GM23338 (cell line): Measurements from ENCODE around the gene PEX19. TPM values are rescaled to one million over a fixed set of nuclear protein-coding genes. Genes with fewer than 3 reads are reported as not detected.

Source experiments
- ATAC-seq: fragments of 200-7000 bp; cut with Tn5 transposase; 3 replicates; pipeline ENCODE4 v1.9.1; 2020
- DNase-seq: peaks from one replicate; pipeline ENCODE4 v3.0.0-alpha.2; 2015; ENCODE audit warnings: low spot score
- H2AFZ ChIP-seq: fragments of 200-600 bp; sonication (generic); 2 replicates; pipeline ENCODE4 v1.8.0; 2016; ENCODE audit warnings: antibody characterized with exemption, mild to moderate bottlenecking, moderate library complexity
- H3F3A ChIP-seq: fragments of 200-600 bp; sonication (generic); replicated peaks from 2 replicates; pipeline ENCODE4 v1.8.0; 2017; ENCODE audit warnings: antibody characterized with exemption, mixed run types, low read depth
- H3K27ac ChIP-seq: fragments of 200-600 bp; sonication (generic); 2 replicates; pipeline ENCODE4 v1.6.1; 2016; ENCODE audit warnings: low read depth
- H3K27me3 ChIP-seq: fragments of 200-600 bp; sonication (generic); 2 replicates; pipeline ENCODE4 v1.8.0; 2016; ENCODE audit warnings: mild to moderate bottlenecking, mixed run types, moderate library complexity; ENCODE audit not compliant: insufficient read depth
- H3K36me3 ChIP-seq: fragments of 200-600 bp; sonication (generic); 2 replicates; pipeline ENCODE4 v1.8.0; 2016; ENCODE audit warnings: mild to moderate bottlenecking; ENCODE audit not compliant: insufficient read depth
- H3K4me1 ChIP-seq: fragments of 200-600 bp; sonication (generic); 2 replicates; pipeline ENCODE4 v1.8.0; 2016; ENCODE audit warnings: mild to moderate bottlenecking, moderate library complexity; ENCODE audit not compliant: insufficient read depth
- H3K4me2 ChIP-seq: fragments of 200-600 bp; sonication (generic); 2 replicates; pipeline ENCODE4 v1.7.1; 2017; ENCODE audit warnings: mixed run types
- H3K4me3 ChIP-seq: fragments of 200-600 bp; sonication (generic); 2 replicates; pipeline ENCODE4 v1.6.1; 2016; ENCODE audit warnings: mixed run types
- H3K79me2 ChIP-seq: fragments of 200-600 bp; sonication (generic); replicated peaks from 2 replicates; pipeline ENCODE4 v1.8.0; 2017; ENCODE audit warnings: mild to moderate bottlenecking; ENCODE audit not compliant: insufficient read depth
- H3K9me2 ChIP-seq: fragments of 200-600 bp; sonication (generic); 2 replicates; pipeline ENCODE4 v1.8.0; 2017; ENCODE audit not compliant: insufficient read depth
- H4K20me1 ChIP-seq: fragments of 200-600 bp; sonication (generic); replicated peaks from 2 replicates; pipeline ENCODE4 v1.8.0; 2017; ENCODE audit warnings: mild to moderate bottlenecking; ENCODE audit not compliant: insufficient read depth
- H3K27ac Mint-ChIP-seq: 2 replicates; pipeline ENCODE4 v1.8.0; 2020; ENCODE audit warnings: inconsistent platforms, mild to moderate bottlenecking, moderate library complexity, mixed read lengths
- H3K27me3 Mint-ChIP-seq: 3 replicates; pipeline ENCODE4 v1.8.0; 2022; ENCODE audit warnings: low read depth, mild to moderate bottlenecking, moderate library complexity, mixed read lengths, inconsistent platforms; ENCODE audit not compliant: insufficient read depth, poor library complexity
- H3K36me3 Mint-ChIP-seq: 3 replicates; pipeline ENCODE4 v1.8.0; 2021; ENCODE audit warnings: low read depth, mild to moderate bottlenecking, inconsistent platforms, moderate library complexity, mixed read lengths
- H3K4me1 Mint-ChIP-seq: 3 replicates; pipeline ENCODE4 v1.8.0; 2020; ENCODE audit warnings: mild to moderate bottlenecking, inconsistent platforms, mixed read lengths
- H3K4me3 Mint-ChIP-seq: 3 replicates; pipeline ENCODE4 v1.8.0; 2021; ENCODE audit warnings: moderate library complexity, mild to moderate bottlenecking, inconsistent platforms, mixed read lengths
- H3K9me3 Mint-ChIP-seq: 3 replicates; pipeline ENCODE4 v1.8.0; 2020; ENCODE audit warnings: moderate library complexity, mild to moderate bottlenecking, inconsistent platforms, mixed read lengths
- CREB1 ChIP-seq: fragments of 250-450 bp; sonication (Bioruptor Pico); IDR thresholded peaks from 2 replicates; pipeline ENCODE4 v1.5.0; 2020; ENCODE audit warnings: low read depth, mild to moderate bottlenecking, moderate library complexity
- CTCF ChIP-seq, 2 experiments: fragments of 200-600 bp in 1 of 2; sonication (generic) in 1 of 2; conservative IDR thresholded peaks; 2 replicates each; pipeline versions ENCODE4 v1.5.1 to v1.6.1; 2016 to 2017; ENCODE audit warnings: antibody characterized with exemption in 2 of 2, low read depth in 2 of 2, mild to moderate bottlenecking in 2 of 2, moderate library complexity in 1 of 2
- ETS1 ChIP-seq: IDR thresholded peaks from 2 replicates; pipeline ENCODE4 v1.6.1; 2016; ENCODE audit warnings: antibody characterized with exemption
- EZH2 ChIP-seq: fragments of 200-600 bp; sonication (generic); IDR thresholded peaks from one replicate; pipeline ENCODE4 v1.8.0; 2017; ENCODE audit warnings: antibody characterized with exemption, mild to moderate bottlenecking, low read depth; ENCODE audit not compliant: unreplicated experiment
- EZH2phosphoT487 ChIP-seq: fragments of 200-600 bp; sonication (generic); IDR thresholded peaks from one replicate; pipeline ENCODE4 v1.8.1; 2018; ENCODE audit warnings: antibody characterized with exemption; ENCODE audit not compliant: unreplicated experiment
- JUNB ChIP-seq: IDR thresholded peaks from one replicate; pipeline ENCODE4 v1.6.1; 2016; ENCODE audit warnings: antibody characterized with exemption; ENCODE audit not compliant: unreplicated experiment
- NANOG ChIP-seq: IDR thresholded peaks from 2 replicates; pipeline ENCODE4 v1.6.1; 2016; ENCODE audit warnings: antibody characterized with exemption, borderline replicate concordance
- POLR2AphosphoS5 ChIP-seq: IDR thresholded peaks from 2 replicates; pipeline ENCODE4 v1.6.1; 2016; ENCODE audit warnings: antibody characterized with exemption, low read depth
- REST ChIP-seq: IDR thresholded peaks from one replicate; pipeline ENCODE4 v1.6.1; 2018; ENCODE audit warnings: antibody characterized with exemption; ENCODE audit not compliant: unreplicated experiment
- STAT1 ChIP-seq: IDR thresholded peaks from one replicate; pipeline ENCODE4 v1.6.1; 2016; ENCODE audit warnings: antibody characterized with exemption; ENCODE audit not compliant: unreplicated experiment
- ZNF114 ChIP-seq: fragments of 250-450 bp; sonication (Bioruptor Pico); IDR thresholded peaks from 2 replicates; pipeline ENCODE4 v1.5.0; 2020; ENCODE audit warnings: mild to moderate bottlenecking, moderate library complexity
- ZNF331 ChIP-seq: fragments of 250-450 bp; sonication (Bioruptor Pico); IDR thresholded peaks from 2 replicates; pipeline ENCODE4 v1.5.0; 2020; ENCODE audit warnings: low read depth, mild to moderate bottlenecking, moderate library complexity
- ZNF462 ChIP-seq: fragments of 250-450 bp; sonication (Bioruptor Pico); IDR thresholded peaks from 2 replicates; pipeline ENCODE4 v1.5.0; 2020; ENCODE audit warnings: mild to moderate bottlenecking, moderate library complexity
- polyA plus RNA-seq: library from polyadenylated mRNA; unstranded; fragments of >200 nt; fragmentation: Nextera tagmentation; extraction: Ambion mirVana; gene quantifications from 2 replicates; pipeline ENCODE4 v1.2.1, GENCODE V29; 2016
- total RNA-seq: library from RNA; depleted of rRNA; stranded (reverse); fragments of >200 nt; shearing (Covaris generic); gene quantifications from 2 replicates; pipeline ENCODE4 v1.2.3, GENCODE V29; 2014

The PEX19 gene
- total and polyA plus RNA-seq, 2 experiments from 2014 or later = 21.8 to 56.7 TPM

GRCh38 chr1:160284220-160284781 is 632 bp downstream of the PEX19 start:
- H3K9me3 Mint-ChIP-seq = no peaks in the 10 kb centered on the region
- no peaks in the 10 kb centered on the region for H4K20me1 ChIP-seq
- H3K4me1 Mint-ChIP-seq = peaks cover 20% of the 10 kb centered on the region
- peaks cover 2% of the 10 kb centered on the region for H3K27me3 Mint-ChIP-seq
- TF ChIP-seq EZH2phosphoT487 = no peak
- TF ChIP-seq ZNF331 = no peak
- no peak for TF ChIP-seq ETS1
- no peak for TF ChIP-seq REST
- TF ChIP-seq ZNF114 = no peak
- TF ChIP-seq ZNF462 (CRISPR knock-in tag) = no peak
- TF ChIP-seq EZH2 = no peak
- TF ChIP-seq CREB1 = no peak
- no peak for TF ChIP-seq POLR2AphosphoS5
- TF ChIP-seq NANOG = no peak
- TF ChIP-seq CTCF (conservative IDR thresholded peaks at IDR 0.05; ENCODE audit: low read depth in 2 of 2) = no peak
- no peak for TF ChIP-seq STAT1
- TF ChIP-seq JUNB = no peak
- H3K27ac ChIP-seq = peak overlapping the region; percentile 39; the same call in 1 of the 2 replicates
- H3K4me3 Mint-ChIP-seq = peak overlapping the region; percentile 91
- H3K4me3 ChIP-seq = peak overlapping the region; percentile 90
- peak overlapping the region; percentile 90 for H3K4me2 ChIP-seq
- H3K36me3 Mint-ChIP-seq = peaks cover 44% of the 10 kb centered on the region
- no peaks in the 10 kb centered on the region for H3K9me2 ChIP-seq
- H3K4me1 ChIP-seq = peaks cover 14% of the 10 kb centered on the region
- 0 out of 2 replicates have a peak, but pooled peaks cover 3% of the 10 kb centered on the region for H3F3A ChIP-seq
- H2AFZ ChIP-seq = peak overlapping the region; percentile 7
- peaks cover 21% of the 10 kb centered on the region for H3K79me2 ChIP-seq
- peak overlapping the region; percentile 97 for H3K27ac Mint-ChIP-seq
- H3K27me3 ChIP-seq = no peaks in the 10 kb centered on the region
- DNase-seq (peak; percentile 44), ATAC-seq (peak; percentile 42)
- peaks cover 44% of the 10 kb centered on the region for H3K36me3 ChIP-seq
